GM19328 (cell line): ENCODE results near the gene ZBTB42.
"Not testable (repeated sequence)": the region's sequence is repeated elsewhere in the genome, so short reads cannot be mapped to it uniquely, and the experiment has no call there.

ENCODE experiments used
- ATAC-seq: cut with Tn5 transposase; IDR thresholded peaks from one replicate; pipeline ENCODE4 v1.9.1; 2021; ENCODE audit warnings: mild to moderate bottlenecking, moderate library complexity; ENCODE audit not compliant: unreplicated experiment

ZBTB42 gene

GRCh38 chr14:104827177-104828055, 26.5 kb downstream of the ZBTB42 start:
- no peak for ATAC-seq

DNA sequence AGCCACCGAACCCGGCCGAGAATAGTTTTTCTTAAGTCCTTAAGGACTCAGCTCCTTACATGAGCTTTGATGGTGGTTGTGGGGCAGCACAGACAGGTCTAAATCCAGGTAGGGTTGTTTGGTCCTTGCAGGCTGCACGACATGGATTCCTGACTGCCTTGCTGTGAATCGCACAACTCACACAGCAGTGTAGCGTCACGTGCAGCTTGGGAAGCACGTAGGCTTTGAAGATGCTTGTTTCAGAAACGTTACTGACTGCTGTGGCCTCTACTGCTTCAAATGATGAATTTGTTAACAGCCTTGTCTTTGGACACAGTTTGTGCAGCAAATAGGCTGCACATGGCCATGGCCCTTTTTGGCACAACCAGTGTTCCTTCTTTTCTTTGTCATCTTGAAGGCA, 29.9 kb downstream of the ZBTB42 start:
- no peak for ATAC-seq

DNA sequence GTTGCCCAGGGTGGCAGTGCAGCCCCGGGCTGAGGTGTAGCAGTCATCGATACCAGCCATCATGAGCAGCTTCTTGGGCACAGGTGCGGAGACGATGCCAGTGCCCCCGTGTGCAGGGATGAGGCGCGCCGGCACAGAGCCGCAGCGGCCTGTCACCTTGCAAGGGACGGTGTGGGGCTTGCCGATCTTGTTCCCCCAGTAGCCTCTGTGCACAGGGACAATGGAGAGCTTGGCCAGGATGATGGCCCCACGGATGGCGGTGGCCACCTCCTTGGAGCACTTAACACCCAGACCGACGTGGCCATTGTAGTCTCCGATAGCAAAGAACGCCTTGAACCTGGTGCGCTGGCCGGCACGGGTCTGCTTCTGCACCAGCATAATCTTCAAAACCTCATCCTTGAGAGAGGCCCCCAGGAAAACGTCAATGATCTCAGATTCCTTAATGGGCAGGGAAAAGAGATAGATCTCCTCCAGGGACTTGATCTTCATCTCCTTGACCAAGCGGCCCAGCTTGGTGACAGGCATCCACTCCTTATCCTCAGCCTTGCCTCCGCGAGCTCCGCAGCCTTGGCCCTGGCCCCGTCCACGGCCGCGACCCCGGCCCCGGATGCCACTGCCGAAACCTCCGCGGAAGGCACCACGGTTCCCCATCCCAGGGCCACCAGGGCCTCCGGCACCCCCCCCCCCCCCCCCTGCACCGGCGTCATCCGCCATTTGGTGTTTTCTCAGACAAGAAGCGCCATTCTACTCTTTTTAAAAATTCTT, 35.5 kb downstream of the ZBTB42 start:
- not testable (repeated sequence) for ATAC-seq

GRCh38 chr14:104841730-104842129, 40.8 kb downstream of the ZBTB42 start:
- ATAC-seq, result no peak

DNA sequence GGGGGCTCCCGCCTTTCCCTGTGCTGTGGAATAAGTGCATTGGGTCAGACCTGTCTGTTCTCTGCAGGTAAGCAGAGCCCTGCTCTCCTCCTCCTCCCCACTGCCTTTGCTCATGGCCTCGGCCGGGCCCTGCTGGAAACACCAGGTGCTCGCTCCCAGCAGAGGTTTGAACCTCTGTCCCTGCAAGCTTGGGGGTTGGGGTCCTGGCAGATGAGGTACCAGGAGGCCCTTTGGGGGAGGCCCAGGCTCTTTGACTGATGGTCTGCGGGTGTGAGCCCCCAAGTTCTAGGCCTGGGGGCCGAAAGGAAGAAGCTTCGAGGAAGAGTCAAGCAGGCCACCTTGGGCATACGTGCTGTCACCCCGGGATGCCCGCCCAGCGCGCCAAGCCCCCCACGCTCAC, 42.1 kb downstream of the ZBTB42 start:
- no peak for ATAC-seq

DNA sequence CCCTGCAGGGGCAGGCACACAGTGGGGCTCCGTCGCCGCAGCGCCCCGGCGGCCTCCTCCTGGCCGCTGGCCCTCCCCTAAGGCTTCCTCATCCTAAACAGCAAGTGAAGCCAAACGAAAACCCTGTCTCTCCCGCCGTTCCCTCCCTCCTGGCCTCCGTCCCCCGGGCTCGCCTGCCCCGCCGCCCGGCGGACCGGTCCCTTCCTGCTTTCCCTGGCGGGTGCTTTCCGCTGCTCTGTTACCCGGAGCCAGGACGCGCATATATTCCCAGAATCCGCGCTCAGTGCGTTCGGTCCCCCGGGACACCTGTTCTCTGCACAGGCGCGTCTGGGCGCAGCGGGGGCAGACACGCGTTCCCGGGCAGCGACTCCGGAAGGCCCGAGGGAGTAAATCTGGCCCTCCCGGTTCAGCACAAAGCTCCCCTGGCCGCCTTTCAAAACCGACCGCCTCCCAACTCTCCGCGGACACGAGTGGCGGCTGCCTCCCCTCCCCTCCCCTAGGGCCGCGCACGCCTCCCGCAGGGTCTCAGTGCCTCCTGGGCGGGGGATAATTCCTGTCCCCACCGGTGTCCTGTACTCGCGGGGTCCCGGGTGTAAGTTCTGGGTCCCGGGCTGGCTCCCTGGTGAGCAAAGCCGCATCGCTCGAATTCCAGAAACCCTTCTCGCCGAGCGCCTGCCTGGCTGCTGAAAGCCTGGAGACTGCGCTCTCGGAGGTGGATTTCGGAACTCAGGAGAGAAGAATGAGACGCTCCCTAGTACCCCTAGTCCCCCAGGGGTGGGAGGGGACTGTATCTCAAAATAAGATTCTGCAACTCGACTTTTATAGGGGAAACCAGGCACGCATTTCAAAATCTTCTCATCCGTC, 42.8 kb downstream of the ZBTB42 start:
- no peak for ATAC-seq

DNA sequence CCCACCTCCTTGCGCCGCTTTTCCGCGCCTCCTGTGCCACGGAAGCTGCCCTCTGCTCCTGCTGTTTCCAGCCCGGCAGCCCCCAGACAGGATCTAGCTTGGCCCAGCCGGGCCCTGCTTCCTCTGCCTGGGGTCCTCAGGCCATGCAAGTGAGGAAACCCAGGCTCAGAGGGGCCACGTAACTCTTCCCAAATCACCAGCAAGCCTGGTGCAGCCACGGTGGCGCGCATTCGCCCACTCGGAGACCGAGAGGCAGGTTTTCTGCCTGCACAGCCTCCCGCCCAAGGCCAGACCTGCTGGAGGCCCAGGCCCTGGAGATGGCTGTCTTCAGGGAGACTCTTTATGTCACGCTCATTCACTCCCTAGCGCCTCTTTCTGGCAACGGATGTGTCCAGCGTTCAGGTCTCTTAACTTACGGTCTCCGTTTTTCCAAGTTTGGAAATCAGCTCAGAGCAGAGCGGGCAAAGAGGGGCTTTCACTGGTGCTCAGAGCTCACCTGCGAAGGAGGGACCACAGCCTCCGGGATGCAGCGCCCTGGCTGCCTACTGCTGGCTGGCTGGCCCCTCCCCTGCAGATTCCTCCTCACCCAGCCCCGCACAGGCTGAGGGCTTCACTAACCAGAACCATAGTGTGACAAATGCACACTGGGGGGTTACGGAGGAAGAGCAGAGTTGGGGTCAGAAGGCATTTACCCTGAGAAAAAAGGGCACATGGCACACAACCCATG, 43.6 kb downstream of the ZBTB42 start:
- ATAC-seq, result no peak

GRCh38 chr14:104845033-104845666, 44.2 kb downstream of the ZBTB42 start:
- no peak for ATAC-seq

GRCh38 chr14:104845834-104846441, 45.0 kb downstream of the ZBTB42 start:
- ATAC-seq, result no peak

DNA sequence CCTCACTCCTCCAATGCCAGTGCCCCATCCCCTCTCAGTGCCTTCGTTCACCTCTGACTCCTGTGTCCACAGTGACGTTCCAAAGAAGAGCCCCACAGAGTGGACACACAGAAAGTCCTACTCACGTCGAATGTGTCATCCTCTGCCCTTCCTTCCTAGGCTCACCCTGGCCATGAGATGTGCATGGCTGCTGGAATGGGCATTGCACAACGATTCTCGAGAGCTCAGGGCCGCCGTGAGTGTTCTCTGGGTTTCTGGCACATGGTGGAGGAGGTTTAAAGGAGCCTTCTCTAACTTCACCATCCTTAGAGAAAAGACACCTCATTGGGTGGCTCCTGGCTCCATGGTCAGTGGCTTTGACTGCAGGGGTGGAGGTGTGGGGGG, 51.4 kb downstream of the ZBTB42 start:
- ATAC-seq, result no peak
